GM12872 (cell line): Measurements from ENCODE around the gene CRYBB3.

Experiments used
- CTCF ChIP-seq: IDR thresholded peaks from 3 replicates; pipeline ENCODE4 v1.5.1; 2011; ENCODE audit warnings: low read depth, mild to moderate bottlenecking, low read length, moderate library complexity; ENCODE audit not compliant: insufficient read depth

CRYBB3 gene

DNA sequence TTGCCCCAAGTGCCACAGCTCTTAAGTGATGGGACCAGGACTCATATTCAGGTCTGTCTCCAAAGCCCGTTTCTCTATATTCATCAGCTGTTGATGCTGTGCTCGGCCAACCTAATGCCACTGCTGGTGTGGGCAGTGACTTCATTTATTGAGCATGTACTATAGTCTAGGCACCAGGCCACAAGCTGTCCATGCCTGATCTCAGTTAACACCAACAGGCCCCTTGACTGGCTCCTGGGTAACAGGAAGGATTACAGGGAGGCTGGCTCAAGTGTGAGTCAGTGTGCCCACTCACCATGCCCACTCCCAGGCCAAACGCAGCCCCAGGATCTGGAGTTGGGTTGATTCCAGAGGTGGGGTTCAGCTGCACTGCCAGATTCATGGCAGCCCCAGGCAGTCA lies 11.1 kb downstream of the CRYBB3 start:
- TF ChIP-seq CTCF = no peak

DNA sequence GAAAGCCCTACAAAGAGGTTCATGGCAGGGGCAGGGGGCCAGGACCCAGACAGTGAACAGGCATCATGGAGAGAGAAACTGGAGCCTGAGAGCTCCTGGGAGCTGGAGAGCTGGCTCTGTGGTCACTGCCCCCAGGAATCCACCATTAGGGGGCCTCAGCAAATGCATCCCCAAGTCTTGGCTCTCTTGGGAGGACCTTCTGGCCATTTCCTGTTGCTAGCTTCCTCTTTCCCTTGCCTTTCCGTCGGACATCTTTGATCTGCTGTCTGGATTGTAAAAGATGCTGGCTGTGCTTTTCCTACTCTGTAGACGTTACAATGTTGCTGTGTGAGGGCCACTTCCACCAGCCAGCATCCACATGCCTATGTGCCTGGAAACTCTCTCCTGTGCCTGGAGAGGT lies 12.7 kb downstream of the CRYBB3 start:
- TF ChIP-seq CTCF = no peak

GRCh38 chr22:25213221-25213620 lies 13.6 kb downstream of the CRYBB3 start:
- no peak for TF ChIP-seq CTCF

DNA sequence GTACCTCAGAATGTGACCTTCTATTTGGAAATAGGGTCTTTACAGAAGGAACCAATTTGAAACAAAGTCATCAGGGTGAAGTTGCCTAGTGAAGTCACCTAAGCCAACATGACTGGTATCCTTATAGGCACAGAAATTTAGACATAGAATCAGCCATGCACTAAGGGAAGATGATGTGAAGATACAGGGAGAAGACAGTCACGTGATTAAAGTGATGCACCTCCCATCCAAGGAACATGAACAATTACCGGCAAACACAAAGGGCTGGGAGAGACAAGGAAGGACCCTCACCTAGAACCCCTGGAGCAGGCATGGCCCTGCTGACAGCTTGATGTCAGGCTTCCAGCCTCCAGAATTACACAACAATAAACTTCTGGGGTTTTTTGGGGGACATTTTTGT lies 16.6 kb downstream of the CRYBB3 start:
- no peak for TF ChIP-seq CTCF

DNA sequence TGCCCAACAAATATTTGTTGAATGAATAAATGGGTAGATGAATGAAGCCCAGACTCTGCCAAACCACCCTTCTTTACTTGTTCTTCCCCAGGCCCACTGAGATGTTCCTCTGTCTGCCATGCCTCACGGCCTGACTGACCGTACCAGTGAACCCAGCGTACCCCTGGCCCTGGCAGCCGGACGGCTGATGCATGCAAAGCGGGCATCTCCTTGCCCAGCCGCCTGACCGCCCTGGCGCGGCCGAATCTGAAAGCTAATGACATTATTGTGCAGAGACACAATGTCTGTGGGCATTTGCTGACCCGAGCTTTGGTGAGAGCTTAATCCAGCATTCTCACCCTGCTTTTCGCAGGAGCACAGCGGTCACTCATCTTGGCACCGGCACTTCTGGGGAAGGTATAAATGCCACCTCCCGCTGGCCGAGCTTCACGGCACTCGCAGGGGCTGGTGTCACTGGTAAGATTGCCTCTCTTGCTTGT lies 19.6 kb downstream of the CRYBB3 start, which contains the start of gene CRYBB2:
TSS of gene CRYBB2 (plus strand) at position 429 of the 479 bp plus-strand sequence. CDS start 1,791 bp downstream, outside the sequence.
- no peak for TF ChIP-seq CTCF

- no peak for TF ChIP-seq CTCF
These were observed 20.3 kb downstream of the CRYBB3 start for GRCh38 chr22:25219948-25220442.

- TF ChIP-seq CTCF = no peak
These were observed 22.1 kb downstream of the CRYBB3 start for GRCh38 chr22:25221790-25222189.
